HCT116 (cell line): ENCODE results near the gene LDLR. TPM values are rescaled to one million over a fixed set of nuclear protein-coding genes. Genes with fewer than 3 reads are reported as not detected.

Source experiments
- ATAC-seq: fragments of 200-7000 bp; cut with Tn5 transposase; 2 replicates; pipeline ENCODE4 v1.9.1; 2020; ENCODE audit warnings: mild to moderate bottlenecking, moderate library complexity
- BruUV-seq: library from RNA; stranded (reverse); fragments of 400-500 nt; replicated peaks from 2 replicates; lab custom pipeline; 2021; lab: Mats Ljungman, UMichigan
- CTCF ChIA-PET: fragments of 300-600 bp; sonication (Branson Sonifier 250); formaldehyde crosslinking; loops from one replicate; lab custom pipeline; 2021; ENCODE audit warnings: antibody characterized with exemption; lab: Charles Lee
- POLR2A ChIA-PET: fragments of 300-600, 350-600 bp; sonication (Branson Sonifier 250); formaldehyde crosslinking; loops from one replicate; lab custom pipeline; 2021; ENCODE audit warnings: antibody characterized with exemption; lab: Charles Lee
- RAD21 ChIA-PET, 2 experiments: fragments of 300-600 bp; sonication (Branson Sonifier 250); formaldehyde crosslinking; loops; one replicate each; lab custom pipeline; 2023; ENCODE audit warnings: low total read pairs in 2 of 2; ENCODE audit not compliant: uncharacterized antibody in 2 of 2, unreplicated experiment in 2 of 2, low non-redundant PET in 1 of 2; lab: Charles Lee
- DNase-seq: peaks from one replicate; pipeline ENCODE4 v3.0.0-alpha.2; 2010; ENCODE audit warnings: low read depth, low spot score
- H2AFZ ChIP-seq: fragments of 200-600 bp; shearing (Covaris generic), sonication (generic); 2 replicates; pipeline ENCODE4 v1.6.1; 2017; ENCODE audit warnings: low read depth, mixed run types, mixed read lengths, antibody characterized with exemption, low read length; ENCODE audit not compliant: poor library complexity, severe bottlenecking
- H3K27ac ChIP-seq: 2 replicates; pipeline ENCODE4 v1.5.1; 2012; ENCODE audit warnings: low read depth, low read length
- H3K27me3 ChIP-seq: fragments of 200-600 bp; sonication (generic); 2 replicates; pipeline ENCODE4 v1.6.1; 2016; ENCODE audit warnings: mixed run types, low read length, mixed read lengths; ENCODE audit not compliant: insufficient read depth
- H3K36me3 ChIP-seq, 2 experiments: fragments of 200-500 bp in 1 of 2; fragments of 200-600 bp in 1 of 2; sonication (Bioruptor generic) in 1 of 2; sonication (generic) in 1 of 2; 2 replicates each; pipeline versions ENCODE4 v1.5.1 to v1.6.1; 2014 to 2016; ENCODE audit warnings: low read length in 2 of 2, inconsistent platforms in 1 of 2, mixed read lengths in 1 of 2, mixed run types in 1 of 2; ENCODE audit not compliant: insufficient read depth in 2 of 2, control insufficient read depth in 1 of 2
- H3K4me1 ChIP-seq, 2 experiments: fragments of 200-600 bp in 1 of 2; sonication (generic) in 1 of 2; 2 replicates each; pipeline versions ENCODE4 v1.5.1 to v1.6.1; 2012 to 2017; ENCODE audit warnings: low read length in 2 of 2, inconsistent platforms in 1 of 2, mild to moderate bottlenecking in 1 of 2, mixed read lengths in 1 of 2, mixed run types in 1 of 2, moderate library complexity in 1 of 2; ENCODE audit not compliant: insufficient read depth in 2 of 2, control insufficient read depth in 1 of 2
- H3K4me2 ChIP-seq: fragments of 200-600 bp; sonication (generic); 2 replicates; pipeline ENCODE4 v1.6.1; 2017; ENCODE audit warnings: mixed run types, low read length, mixed read lengths
- H3K4me3 ChIP-seq, 2 experiments: fragments of 200-600 bp in 1 of 2; sonication (generic) in 1 of 2; replicated peaks in 1 of 2; 2 replicates each; pipeline ENCODE4 v1.5.1; 2011 to 2016; ENCODE audit warnings: low read length in 2 of 2, control low read depth in 1 of 2, low read depth in 1 of 2, mild to moderate bottlenecking in 1 of 2, mixed read lengths in 1 of 2, mixed run types in 1 of 2
- H3K79me2 ChIP-seq: fragments of 200-600 bp; sonication (generic); 2 replicates; pipeline ENCODE4 v1.6.1; 2017; ENCODE audit warnings: mild to moderate bottlenecking, mixed run types, low read length, moderate library complexity, mixed read lengths; ENCODE audit not compliant: insufficient read depth
- H3K9ac ChIP-seq: fragments of 200-600 bp; sonication (generic); 2 replicates; pipeline ENCODE4 v1.6.1; 2016; ENCODE audit warnings: low read length, mixed read lengths
- H3K9me2 ChIP-seq: fragments of 200-600 bp; sonication (generic), shearing (Covaris generic); 2 replicates; pipeline ENCODE4 v1.6.1; 2017; ENCODE audit warnings: mixed run types, mild to moderate bottlenecking, moderate library complexity; ENCODE audit not compliant: insufficient read depth
- H3K9me3 ChIP-seq, 2 experiments: fragments of 200-500 bp in 1 of 2; fragments of 200-600 bp in 1 of 2; sonication (Bioruptor generic) in 1 of 2; sonication (generic) in 1 of 2; 2 replicates each; pipeline ENCODE4 v1.6.1; 2014 to 2017; ENCODE audit warnings: low read length in 2 of 2, mixed read lengths in 2 of 2, inconsistent platforms in 1 of 2, low read depth in 1 of 2, mild to moderate bottlenecking in 1 of 2, mixed run types in 1 of 2, moderate library complexity in 1 of 2; ENCODE audit not compliant: control insufficient read depth in 1 of 2, insufficient read depth in 1 of 2
- H4K20me1 ChIP-seq: fragments of 200-600 bp; sonication (generic), shearing (Covaris generic); 2 replicates; pipeline ENCODE4 v1.6.1; 2017; ENCODE audit warnings: mixed run types, mild to moderate bottlenecking, moderate library complexity; ENCODE audit not compliant: insufficient read depth
- CEBPB ChIP-seq: IDR thresholded peaks from 2 replicates; pipeline ENCODE4 v1.6.1; 2012; ENCODE audit warnings: low read depth
- CTCF ChIP-seq, 3 experiments: fragments of 200-600 bp in 1 of 3; sonication (generic) in 1 of 3; IDR thresholded peaks in 2 of 3; conservative IDR thresholded peaks in 1 of 3; 2 replicates each; pipeline ENCODE4 v1.5.1; 2012 to 2017; ENCODE audit warnings: low read depth in 2 of 3, low read length in 2 of 3, antibody characterized with exemption in 1 of 3, borderline replicate concordance in 1 of 3, control low read depth in 1 of 3, mild to moderate bottlenecking in 1 of 3, mixed read lengths in 1 of 3, mixed run types in 1 of 3, moderate library complexity in 1 of 3; ENCODE audit not compliant: insufficient read depth in 1 of 3
- EZH2 ChIP-seq: fragments of 200-600 bp; sonication (generic); IDR thresholded peaks from 2 replicates; pipeline ENCODE4 v1.6.1; 2017; ENCODE audit warnings: antibody characterized with exemption, mixed run types
- FOSL1 ChIP-seq: IDR thresholded peaks from 2 replicates; pipeline ENCODE4 v1.6.1; 2012; ENCODE audit warnings: low read depth
- RAD21 ChIP-seq: IDR thresholded peaks from 2 replicates; pipeline ENCODE4 v1.6.1; 2012; ENCODE audit warnings: low read depth, mild to moderate bottlenecking
- REST ChIP-seq: IDR thresholded peaks from 2 replicates; pipeline ENCODE4 v1.6.1; 2012; ENCODE audit warnings: low read depth
- SIN3A ChIP-seq: IDR thresholded peaks from 2 replicates; pipeline ENCODE4 v1.6.1; 2012; ENCODE audit warnings: low read depth
- ZFX ChIP-seq: fragments of 450-650 bp; IDR thresholded peaks from 2 replicates; pipeline ENCODE4 v1.6.1; 2017
- intact Hi-C: fragments of 100-400 bp; cut with micrococcal nuclease; formaldehyde crosslinking; loops from 2 replicates; pipeline ENCODE4 v1.10.0; 2022
- total RNA-seq: library from RNA; stranded (reverse); gene quantifications from one replicate; pipeline ENCODE4 v1.2.1, GENCODE V29; 2021; ENCODE audit not compliant: unreplicated experiment

Gene LDLR
- total RNA-seq, 1 experiment from 2014 or later = 92.4 TPM

GRCh38 chr19:11050323-11051114 lies 38.7 kb upstream of the LDLR start:
- Histone ChIP-seq H2AFZ (no peak overlapping the region), H3K4me2 (no peak overlapping the region), H3K9me3 (no peaks in the 10 kb centered on the region), H3K27me3 (no peaks in the 10 kb centered on the region), H3K4me1 (no peaks in the 10 kb centered on the region), H3K9ac (no peak overlapping the region), H3K9me2 (no peaks in the 10 kb centered on the region), H3K36me3 (peaks cover 2 to 14% of the 10 kb centered on the region in 2 experiments; a peak in 3 of 4 replicates), H4K20me1 (no peaks in the 10 kb centered on the region), H3K4me3 (no peak overlapping the region), H3K79me2 (peaks cover 11% of the 10 kb centered on the region; the same call in 1 of the 2 replicates), H3K27ac (no peak overlapping the region)
- intact Hi-C loops = no loop called here
- DNase-seq (no peak), ATAC-seq (0 out of 2 replicates have a peak, but pooled peaks have one; percentile 17)
- BruUV-seq = no TSS peak
- TF ChIP-seq CTCF (IDR thresholded peaks at IDR 0.05 in 2 of 3, conservative IDR thresholded peaks at IDR 0.05 in 1 of 3; ENCODE audit: borderline replicate concordance in 1 of 3, insufficient read depth in 1 of 3, low read depth in 2 of 3, low read length in 2 of 3) (no peak), REST (no peak), ZFX (no peak), RAD21 (no peak), FOSL1 (no peak), CEBPB (no peak), SIN3A (no peak), EZH2 (no peak)
- ChIA-PET CTCF (no interaction called here), POLR2A (no interaction called here), RAD21 (no interaction called here)
